Limb (tissue), 2 donors: Measurements from ENCODE around the gene TAS2R3.

ENCODE experiments used
- DNase-seq, 2 donors: peaks; one replicate each; pipeline ENCODE4 v3.0.0-alpha.2; 2016; ENCODE audit errors: extremely low spot score in 2 of 2

Gene TAS2R3

DNA sequence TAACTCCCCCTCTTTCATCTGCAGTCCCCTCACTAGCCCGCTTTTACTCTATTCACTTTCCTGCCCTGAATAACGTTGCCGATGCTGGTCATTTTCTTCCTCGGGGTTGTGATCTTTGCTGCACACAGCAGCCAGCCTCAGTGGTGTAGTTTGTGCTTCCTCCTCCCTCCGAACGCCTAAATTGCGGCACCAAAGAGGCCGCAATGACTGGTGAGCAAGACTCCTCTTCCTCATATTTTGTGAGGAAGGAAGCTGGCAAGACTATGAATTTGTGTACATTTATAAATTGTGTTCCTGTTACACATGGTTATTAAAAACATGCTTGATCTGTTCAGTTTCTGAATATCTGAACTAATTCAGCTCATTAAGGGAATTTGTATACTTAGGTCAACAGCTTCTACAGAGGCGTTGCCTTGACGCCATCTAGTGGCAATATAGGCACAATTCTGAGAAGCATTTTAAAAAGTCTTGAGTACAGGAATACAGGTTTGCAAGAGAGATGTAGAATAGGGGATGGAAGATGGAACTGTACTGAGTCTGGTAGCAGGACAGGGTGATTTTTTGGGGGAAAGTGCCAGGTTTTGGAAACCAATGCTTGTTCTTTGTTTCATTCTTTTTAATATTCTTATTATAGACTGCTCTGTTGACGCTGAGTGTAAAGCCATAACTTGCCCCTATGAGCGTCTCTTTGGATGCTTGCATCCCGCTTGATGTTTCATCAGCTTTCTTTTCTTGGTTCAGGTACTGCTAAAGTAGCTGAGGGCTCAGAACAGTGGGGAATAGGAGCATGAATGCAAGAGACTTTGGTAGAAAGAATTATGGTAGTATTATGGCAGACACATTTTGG is 22.0 kb downstream of the TAS2R3 start:
- DNase-seq = peak in 1 of 2 donors; percentile 34

DNA sequence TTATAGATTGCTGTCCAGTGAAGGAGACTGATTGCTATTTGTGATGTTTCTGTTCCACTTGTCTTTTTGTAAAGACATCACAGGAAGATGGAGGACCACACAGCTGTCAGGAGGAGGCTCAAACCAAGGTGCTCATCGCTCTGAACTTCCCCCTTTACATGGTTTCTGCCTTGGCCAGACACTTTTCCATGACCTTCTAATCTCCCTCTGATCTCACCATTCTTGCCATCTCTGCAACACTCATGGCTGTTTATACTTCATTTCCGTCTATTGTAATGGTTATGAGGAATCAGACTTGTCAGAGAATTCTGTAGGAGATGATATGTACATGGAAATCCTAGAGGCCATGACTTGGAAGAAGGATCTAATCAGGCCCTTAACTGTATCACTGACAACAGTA is 24.4 kb downstream of the TAS2R3 start:
- DNase-seq = no peak

DNA sequence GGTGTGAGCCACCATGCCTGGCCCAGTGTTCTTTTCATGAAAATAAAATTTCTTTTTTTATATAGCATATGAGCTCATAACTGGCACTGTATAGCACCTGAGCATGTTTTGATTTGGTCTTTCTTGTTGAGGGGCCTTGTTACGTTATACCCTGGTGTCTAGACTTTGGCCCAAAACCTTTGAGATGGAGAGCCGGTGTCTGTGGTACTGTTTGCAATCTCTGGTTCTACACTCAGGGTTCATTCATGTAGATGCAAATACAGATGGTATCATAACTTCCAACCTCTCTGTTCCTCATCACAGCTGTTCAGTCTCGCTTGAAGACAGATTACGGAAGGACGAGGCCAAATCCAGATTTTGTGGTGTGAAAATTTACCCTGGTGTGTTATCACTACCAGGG is 26.0 kb downstream of the TAS2R3 start, which contains the start of gene TAS2R5:
Gene TAS2R5, plus strand, starts transcription at position 301 of the 400 bp plus-strand sequence. CDS start 145 bp downstream, outside the sequence.
- DNase-seq = no peak

DNA sequence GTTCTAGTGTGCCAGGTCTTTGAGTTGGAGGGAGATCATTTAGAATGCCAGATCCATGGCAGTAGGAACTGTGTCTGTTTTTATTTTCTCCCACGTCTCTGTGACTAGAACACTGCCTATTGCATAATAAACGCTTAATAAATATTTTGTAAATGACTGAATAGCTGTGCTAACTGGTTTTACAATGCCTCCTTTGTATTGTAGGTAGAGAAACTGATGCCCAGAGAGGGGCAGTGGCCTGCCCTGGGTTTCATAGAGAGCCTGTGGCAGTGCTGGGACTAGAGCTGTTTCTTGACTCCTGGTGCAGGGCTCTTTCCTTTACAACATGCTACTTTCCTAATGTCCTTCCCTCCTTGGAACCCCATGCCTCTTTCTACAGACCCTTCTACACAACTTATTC is 28.6 kb downstream of the TAS2R3 start:
- no peak for DNase-seq
